ENCODE measurements around the gene ADD1. TPM values are rescaled to one million over a fixed set of nuclear protein-coding genes. Genes with fewer than 3 reads are reported as not detected.

ADD1 gene
- total and polyA plus RNA-seq, 2 donors (not counting 1 experiment from before 2014, with no cell fraction given): 164 to 171 TPM

GRCh38 chr4:2868877-2869487, 25.3 kb downstream of the ADD1 start:
- TF ChIP-seq CTCF (conservative IDR thresholded peaks at IDR 0.05 in 1 of 2, IDR thresholded peaks at IDR 0.05 in 1 of 2; ENCODE audit: low read depth in 1 of 2, low read length in 2 of 2): no peak
- peak overlapping the region; percentile 92 for H3K4me2 ChIP-seq (ENCODE audit: extremely low read depth, insufficient read depth, low read length)

GRCh38 chr4:2869659-2870058, 26.0 kb downstream of the ADD1 start:
- H2AFZ ChIP-seq (ENCODE audit: low read length): no peak overlapping the region
- H4K20me1 ChIP-seq (ENCODE audit: control insufficient read depth, extremely low read depth, insufficient read depth, low read length): no peaks in the 10 kb centered on the region
- H3K27ac ChIP-seq (ENCODE audit: insufficient read depth, low read length): no peak overlapping the region

More at GRCh38 chr4:2868877-2869487, 25.3 kb downstream of the ADD1 start:
- no peaks in the 10 kb centered on the region for H3K36me3 ChIP-seq (ENCODE audit: control insufficient read depth, insufficient read depth, low read length)
- H3K9ac ChIP-seq (ENCODE audit: insufficient read depth, low read length): no peak overlapping the region
- no peaks in the 10 kb centered on the region for H3K9me3 ChIP-seq (ENCODE audit: control insufficient read depth, insufficient read depth, low read depth, low read length)
- peaks cover 12% of the 10 kb centered on the region for H3K4me1 ChIP-seq (ENCODE audit: control insufficient read depth, extremely low read depth, insufficient read depth, low read length)
- no peak overlapping the region for H2AFZ ChIP-seq (ENCODE audit: low read length)
- H4K20me1 ChIP-seq (ENCODE audit: control insufficient read depth, extremely low read depth, insufficient read depth, low read length): no peaks in the 10 kb centered on the region
- DNase-seq (ENCODE audit: low read depth in 2 of 2): no peak
- no peaks in the 10 kb centered on the region for H3K27me3 ChIP-seq (ENCODE audit: control insufficient read depth, insufficient read depth, low read length)
- peaks cover 91% of the 10 kb centered on the region for H3K79me2 ChIP-seq (ENCODE audit: control insufficient read depth, insufficient read depth, low read length)
- H3K27ac ChIP-seq (ENCODE audit: insufficient read depth, low read length): peak overlapping the region; percentile 48
- H3K4me3 ChIP-seq (replicated peaks in 1 of 4; ENCODE audit: control extremely low read depth in 1 of 4, insufficient read depth in 1 of 4, low read depth in 3 of 4, low read length in 4 of 4): peak overlapping the region in 1 of 4 experiments; percentile 55

GRCh38 chr4:2870082-2870481, 26.4 kb downstream of the ADD1 start:
- H4K20me1 ChIP-seq (ENCODE audit: control insufficient read depth, extremely low read depth, insufficient read depth, low read length): no peaks in the 10 kb centered on the region
- H2AFZ ChIP-seq (ENCODE audit: low read length): no peak overlapping the region
- no peak overlapping the region for H3K4me3 ChIP-seq (replicated peaks in 1 of 4; ENCODE audit: control extremely low read depth in 1 of 4, insufficient read depth in 1 of 4, low read depth in 3 of 4, low read length in 4 of 4)
- no peaks in the 10 kb centered on the region for H3K9me3 ChIP-seq (ENCODE audit: control insufficient read depth, insufficient read depth, low read depth, low read length)
- H3K4me2 ChIP-seq (ENCODE audit: extremely low read depth, insufficient read depth, low read length): no peak overlapping the region
- H3K9ac ChIP-seq (ENCODE audit: insufficient read depth, low read length): no peak overlapping the region
- H3K27me3 ChIP-seq (ENCODE audit: control insufficient read depth, insufficient read depth, low read length): no peaks in the 10 kb centered on the region
- TF ChIP-seq EZH2 (IDR thresholded peaks at IDR 0.05; ENCODE audit: low read length, missing control alignments) (no peak), CTCF (conservative IDR thresholded peaks at IDR 0.05 in 1 of 2, IDR thresholded peaks at IDR 0.05 in 1 of 2; ENCODE audit: low read depth in 1 of 2, low read length in 2 of 2) (no peak)
- peaks cover 13% of the 10 kb centered on the region for H3K4me1 ChIP-seq (ENCODE audit: control insufficient read depth, extremely low read depth, insufficient read depth, low read length)
- DNase-seq (ENCODE audit: low read depth in 2 of 2): no peak
- H3K27ac ChIP-seq (ENCODE audit: insufficient read depth, low read length): no peak overlapping the region
- no peaks in the 10 kb centered on the region for H3K36me3 ChIP-seq (ENCODE audit: control insufficient read depth, insufficient read depth, low read length)
- peaks cover 90% of the 10 kb centered on the region for H3K79me2 ChIP-seq (ENCODE audit: control insufficient read depth, insufficient read depth, low read length)

More at GRCh38 chr4:2869659-2870058, 26.0 kb downstream of the ADD1 start:
- TF ChIP-seq EZH2 (IDR thresholded peaks at IDR 0.05; ENCODE audit: low read length, missing control alignments) (no peak), CTCF (conservative IDR thresholded peaks at IDR 0.05 in 1 of 2, IDR thresholded peaks at IDR 0.05 in 1 of 2; ENCODE audit: low read depth in 1 of 2, low read length in 2 of 2) (no peak)
- peaks cover 13% of the 10 kb centered on the region for H3K4me1 ChIP-seq (ENCODE audit: control insufficient read depth, extremely low read depth, insufficient read depth, low read length)
- peaks cover 89% of the 10 kb centered on the region for H3K79me2 ChIP-seq (ENCODE audit: control insufficient read depth, insufficient read depth, low read length)
- no peaks in the 10 kb centered on the region for H3K27me3 ChIP-seq (ENCODE audit: control insufficient read depth, insufficient read depth, low read length)
- no peak for DNase-seq (ENCODE audit: low read depth in 2 of 2)
- H3K9ac ChIP-seq (ENCODE audit: insufficient read depth, low read length): no peak overlapping the region
- H3K4me2 ChIP-seq (ENCODE audit: extremely low read depth, insufficient read depth, low read length): no peak overlapping the region
- no peaks in the 10 kb centered on the region for H3K9me3 ChIP-seq (ENCODE audit: control insufficient read depth, insufficient read depth, low read depth, low read length)
- no peak overlapping the region for H3K4me3 ChIP-seq (replicated peaks in 1 of 4; ENCODE audit: control extremely low read depth in 1 of 4, insufficient read depth in 1 of 4, low read depth in 3 of 4, low read length in 4 of 4)
- no peaks in the 10 kb centered on the region for H3K36me3 ChIP-seq (ENCODE audit: control insufficient read depth, insufficient read depth, low read length)

Data from fibroblast of lung (primary cell).